ENCODE data around the gene ADAMTS17. TPM values are rescaled to one million over a fixed set of nuclear protein-coding genes. Genes with fewer than 3 reads are reported as not detected.

Gene ADAMTS17
- total RNA-seq, 4 donors from 2014 or later, result 5.0 to 16.2 (median 11.6) TPM

DNA sequence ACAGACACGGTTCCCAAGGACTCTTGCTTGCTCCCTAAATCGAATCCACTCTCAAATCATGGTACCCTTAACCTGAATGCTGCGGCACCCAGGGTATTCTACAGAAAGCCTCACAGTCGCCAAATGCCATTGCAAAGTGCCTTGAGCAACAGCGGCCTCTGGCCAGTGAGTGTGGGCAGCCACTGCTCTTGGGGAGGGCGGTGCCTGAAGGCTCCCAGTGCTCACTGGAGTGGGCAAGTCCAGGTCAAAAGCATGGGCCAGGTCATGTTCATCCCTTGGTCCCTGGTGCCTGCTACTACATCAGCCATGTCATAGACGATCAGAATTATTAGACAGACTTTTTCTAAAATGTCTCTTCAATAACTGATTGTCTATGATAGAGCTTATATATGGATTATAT lies 82.5 kb downstream of the ADAMTS17 start:
- Histone ChIP-seq H3K9me3 (no peaks in the 10 kb centered on the region), H3K4me3 (no peak overlapping the region), H3K27me3 (no peaks in the 10 kb centered on the region), H3K36me3 (peaks cover 0 to 32% of the 10 kb centered on the region in 2 donors), H3K4me1 (no peaks in the 10 kb centered on the region), H3K27ac (no peak overlapping the region)
- DNase-seq (no peak), ATAC-seq (no peak)
- intact Hi-C loops (cut with DNase I; ENCODE audit: low total_unique reads), result no loop called here
- in situ Hi-C loops (cut with MboI; ENCODE audit: low sequenced_read_pairs in 4 of 4), result no loop called here
- TF ChIP-seq POLR2A (IDR thresholded peaks at IDR 0.05), result no peak
- TF ChIP-seq, protein P1, sequence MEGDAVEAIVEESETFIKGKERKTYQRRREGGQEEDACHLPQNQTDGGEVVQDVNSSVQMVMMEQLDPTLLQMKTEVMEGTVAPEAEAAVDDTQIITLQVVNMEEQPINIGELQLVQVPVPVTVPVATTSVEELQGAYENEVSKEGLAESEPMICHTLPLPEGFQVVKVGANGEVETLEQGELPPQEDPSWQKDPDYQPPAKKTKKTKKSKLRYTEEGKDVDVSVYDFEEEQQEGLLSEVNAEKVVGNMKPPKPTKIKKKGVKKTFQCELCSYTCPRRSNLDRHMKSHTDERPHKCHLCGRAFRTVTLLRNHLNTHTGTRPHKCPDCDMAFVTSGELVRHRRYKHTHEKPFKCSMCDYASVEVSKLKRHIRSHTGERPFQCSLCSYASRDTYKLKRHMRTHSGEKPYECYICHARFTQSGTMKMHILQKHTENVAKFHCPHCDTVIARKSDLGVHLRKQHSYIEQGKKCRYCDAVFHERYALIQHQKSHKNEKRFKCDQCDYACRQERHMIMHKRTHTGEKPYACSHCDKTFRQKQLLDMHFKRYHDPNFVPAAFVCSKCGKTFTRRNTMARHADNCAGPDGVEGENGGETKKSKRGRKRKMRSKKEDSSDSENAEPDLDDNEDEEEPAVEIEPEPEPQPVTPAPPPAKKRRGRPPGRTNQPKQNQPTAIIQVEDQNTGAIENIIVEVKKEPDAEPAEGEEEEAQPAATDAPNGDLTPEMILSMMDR (IDR thresholded peaks at IDR 0.05 in 4 of 5, conservative IDR thresholded peaks at IDR 0.05 in 1 of 5), result no peak

DNA sequence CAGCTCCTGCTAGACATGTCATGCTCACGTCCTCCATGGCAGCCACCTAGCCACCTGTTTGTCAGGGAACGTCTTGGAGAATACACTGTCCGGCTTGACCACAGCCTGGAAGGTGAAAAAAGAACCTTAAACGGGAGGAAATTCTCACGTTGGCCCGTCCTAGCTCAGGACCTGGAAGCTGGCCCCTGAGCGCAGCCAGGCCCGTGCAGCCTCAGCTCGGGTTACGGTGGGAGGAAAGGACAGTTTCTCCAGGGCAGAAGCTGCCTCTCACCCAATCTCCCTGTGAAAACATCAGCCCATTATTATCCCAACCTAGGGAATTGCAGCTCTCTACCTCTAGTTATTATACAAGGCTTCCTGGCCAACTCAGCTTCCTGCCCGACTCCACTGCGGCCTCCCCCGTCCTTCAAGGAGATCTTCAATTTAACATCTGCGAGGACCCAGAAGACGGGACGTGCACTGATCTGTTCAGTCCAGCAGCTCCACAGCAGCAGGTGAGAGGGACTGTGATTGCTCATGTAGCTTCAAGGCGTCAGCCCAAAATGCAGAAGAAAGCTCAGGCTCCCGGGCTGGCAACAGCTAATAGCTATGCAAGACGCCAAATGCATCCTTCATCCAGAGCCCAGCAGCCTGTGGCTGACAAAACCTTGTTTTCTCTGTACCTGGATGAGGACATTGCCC lies 84.7 kb downstream of the ADAMTS17 start:
- no peak overlapping the region for H3K4me3 ChIP-seq
- H3K36me3 ChIP-seq, result peaks cover 0 to 38% of the 10 kb centered on the region in 2 donors
- DNase-seq (no peak), ATAC-seq (no peak)
- no peaks in the 10 kb centered on the region for H3K4me1 ChIP-seq
- intact Hi-C loops (cut with DNase I; ENCODE audit: low total_unique reads) (no loop called here), in situ Hi-C loops (cut with MboI; ENCODE audit: low sequenced_read_pairs in 4 of 4) (no loop called here)
- H3K27ac ChIP-seq, result no peak overlapping the region
- TF ChIP-seq POLR2A (IDR thresholded peaks at IDR 0.05), result no peak
- TF ChIP-seq, protein P1 (IDR thresholded peaks at IDR 0.05 in 4 of 5, conservative IDR thresholded peaks at IDR 0.05 in 1 of 5), result no peak
- H3K9me3 ChIP-seq, result no peaks in the 10 kb centered on the region
- no peaks in the 10 kb centered on the region for H3K27me3 ChIP-seq

DNA sequence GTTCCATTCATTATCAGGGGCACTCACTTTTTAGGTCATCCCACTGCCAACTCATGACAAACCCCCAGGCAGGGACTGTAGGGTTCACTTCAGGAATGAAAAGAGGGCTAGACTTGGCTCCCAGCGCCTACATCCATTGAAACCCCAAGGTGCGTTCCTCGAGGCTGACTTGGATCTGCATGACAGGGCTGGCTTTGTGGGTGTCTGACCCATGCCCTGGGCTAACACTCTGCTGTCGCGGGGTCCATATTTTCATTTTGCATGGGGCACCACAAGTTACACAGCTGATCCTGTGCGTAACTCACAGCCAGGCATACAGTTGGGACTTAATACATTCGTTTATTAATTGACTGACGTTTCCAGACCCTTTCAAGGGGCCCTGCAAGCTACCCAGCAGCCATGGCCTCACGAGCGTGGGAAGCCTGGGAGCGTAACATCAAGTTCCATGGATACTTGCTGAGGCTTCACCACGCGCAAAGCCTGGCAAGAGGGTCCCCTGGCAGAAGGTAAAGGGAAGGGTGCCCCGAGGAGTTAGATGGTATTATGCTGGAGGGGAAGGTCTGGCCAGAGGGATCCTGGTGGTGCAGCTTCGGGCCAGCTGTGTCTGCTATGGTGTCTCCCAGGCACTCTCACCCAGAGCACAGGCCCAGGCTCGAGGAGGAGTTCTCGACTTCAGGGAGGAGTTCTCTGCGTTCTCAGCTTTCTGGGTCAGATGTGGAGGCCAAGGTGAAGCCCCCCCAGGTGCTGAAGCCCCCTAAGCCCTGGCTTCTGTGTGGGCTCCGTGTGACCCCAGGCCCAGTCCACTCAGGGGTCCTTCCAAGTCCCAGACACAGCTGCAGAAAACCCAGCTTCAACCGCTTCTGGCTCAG lies 85.4 kb downstream of the ADAMTS17 start:
- intact Hi-C loops (cut with DNase I; ENCODE audit: low total_unique reads) (no loop called here), in situ Hi-C loops (cut with MboI; ENCODE audit: low sequenced_read_pairs in 4 of 4) (no loop called here)
- ATAC-seq (no peak), DNase-seq (no peak)
- Histone ChIP-seq H3K27ac (no peak overlapping the region), H3K4me3 (no peak overlapping the region), H3K4me1 (no peaks in the 10 kb centered on the region), H3K9me3 (no peaks in the 10 kb centered on the region), H3K27me3 (no peaks in the 10 kb centered on the region), H3K36me3 (peaks cover 0 to 36% of the 10 kb centered on the region in 2 donors)
- TF ChIP-seq, protein P1 (IDR thresholded peaks at IDR 0.05 in 4 of 5, conservative IDR thresholded peaks at IDR 0.05 in 1 of 5), result no peak
- TF ChIP-seq POLR2A (IDR thresholded peaks at IDR 0.05), result no peak

DNA sequence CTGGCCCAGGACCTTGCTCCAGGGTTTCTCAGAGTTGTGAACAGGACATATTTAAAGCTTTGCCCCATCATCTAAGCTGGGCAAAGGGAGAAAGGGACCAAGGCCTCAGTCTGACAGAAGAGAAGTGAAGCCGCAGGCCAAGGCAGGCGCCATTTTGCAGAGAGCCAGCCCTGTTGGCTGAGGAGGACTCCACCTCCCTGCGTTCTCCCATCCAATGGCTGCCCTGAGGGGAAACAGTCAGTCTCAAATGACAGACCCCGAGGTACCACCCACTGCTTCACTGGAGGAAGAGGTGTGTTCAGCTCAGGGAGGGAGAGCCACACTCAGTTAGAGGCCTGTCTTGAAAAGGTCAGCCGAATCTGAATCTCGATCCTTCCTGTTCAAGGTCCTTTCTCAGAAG lies 86.1 kb downstream of the ADAMTS17 start:
- no peak for TF ChIP-seq POLR2A (IDR thresholded peaks at IDR 0.05)
- TF ChIP-seq, protein P1 (IDR thresholded peaks at IDR 0.05 in 4 of 5, conservative IDR thresholded peaks at IDR 0.05 in 1 of 5), result no peak
- no peaks in the 10 kb centered on the region for H3K4me1 ChIP-seq
- ATAC-seq, result no peak
- in situ Hi-C loops (cut with MboI; ENCODE audit: low sequenced_read_pairs in 4 of 4), result no loop called here
- intact Hi-C loops (cut with DNase I; ENCODE audit: low total_unique reads), result no loop called here
- no peaks in the 10 kb centered on the region for H3K9me3 ChIP-seq
- no peaks in the 10 kb centered on the region for H3K27me3 ChIP-seq
- H3K27ac ChIP-seq, result no peak overlapping the region
- DNase-seq, result no peak
- no peak overlapping the region for H3K4me3 ChIP-seq
- H3K36me3 ChIP-seq, result peaks cover 0 to 31% of the 10 kb centered on the region in 2 donors
